Stimulated activated CD4-positive, alpha-beta T cell treated with anti-CD3 and anti-CD28 coated beads, Interleukin-15, amount 100 ng/mL, for 24 hours (primary cell): Measurements from ENCODE around the gene DYSF.

Experiments used
- DNase-seq: peaks from one replicate; pipeline ENCODE4 v3.0.0-alpha.2; 2020

DYSF gene

DNA sequence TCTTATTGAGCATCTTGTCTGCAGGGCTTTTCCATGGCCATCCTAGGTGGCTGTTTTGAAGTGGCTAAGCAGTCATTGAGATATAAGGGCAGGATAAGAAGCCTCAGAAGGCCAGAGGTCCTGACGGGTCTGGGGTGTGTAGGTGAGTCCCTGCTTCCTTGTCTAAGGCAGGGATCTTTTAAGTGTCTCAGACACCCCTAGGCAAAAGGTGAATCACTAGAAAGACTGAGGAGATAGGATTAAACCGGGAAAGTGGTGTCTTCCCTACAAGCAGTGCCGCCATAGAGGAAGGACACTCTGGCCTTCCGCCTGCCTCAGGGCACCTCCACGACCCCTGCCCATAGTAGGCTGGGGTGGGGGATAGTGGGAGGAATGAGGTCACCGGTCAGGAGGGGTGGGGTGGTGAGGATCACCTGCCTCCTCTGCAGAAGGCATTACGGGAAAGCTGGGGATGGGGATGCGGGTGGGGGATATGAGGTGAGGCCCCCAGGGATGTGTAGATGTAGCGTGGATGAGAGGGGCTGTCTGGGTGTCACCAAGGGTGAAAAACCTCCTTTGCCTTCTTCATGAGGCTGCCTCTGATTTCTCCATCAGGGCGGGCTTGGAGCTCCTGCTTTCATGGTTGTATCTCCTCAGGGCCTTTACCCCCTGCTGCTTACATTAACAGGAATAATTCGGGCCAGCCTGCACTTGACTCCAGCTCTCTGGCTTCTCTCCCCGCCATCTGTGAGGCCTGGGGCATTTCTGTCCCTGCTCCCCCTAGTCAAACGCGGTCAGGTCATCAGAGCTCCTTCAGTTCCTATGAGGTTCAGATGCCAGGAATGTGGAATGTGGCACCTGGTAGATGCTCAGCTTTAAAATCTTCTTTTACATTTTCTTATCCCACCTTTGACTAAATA lies 244.0 kb downstream of the DYSF start:
- DNase-seq, result no peak

DNA sequence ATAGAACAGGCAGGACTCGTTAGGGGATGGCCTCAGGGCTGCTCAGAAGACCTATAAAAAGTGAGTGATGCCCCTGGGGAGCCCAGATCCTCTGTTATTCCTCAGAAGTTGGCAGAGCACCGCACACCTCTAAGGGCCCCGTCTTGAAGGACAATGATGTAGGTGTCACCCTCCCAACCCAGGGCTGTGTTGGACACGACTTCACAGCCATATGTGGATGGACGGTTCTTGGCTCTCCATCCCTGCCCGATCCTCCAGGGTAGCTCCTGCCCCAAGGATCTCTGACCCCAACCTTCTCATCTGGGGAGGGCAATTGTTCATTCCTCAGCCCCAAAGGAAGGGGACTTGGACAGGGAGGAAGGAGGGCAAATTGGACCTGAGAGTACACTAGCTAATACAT lies 246.1 kb downstream of the DYSF start:
- DNase-seq, result no peak

DNA sequence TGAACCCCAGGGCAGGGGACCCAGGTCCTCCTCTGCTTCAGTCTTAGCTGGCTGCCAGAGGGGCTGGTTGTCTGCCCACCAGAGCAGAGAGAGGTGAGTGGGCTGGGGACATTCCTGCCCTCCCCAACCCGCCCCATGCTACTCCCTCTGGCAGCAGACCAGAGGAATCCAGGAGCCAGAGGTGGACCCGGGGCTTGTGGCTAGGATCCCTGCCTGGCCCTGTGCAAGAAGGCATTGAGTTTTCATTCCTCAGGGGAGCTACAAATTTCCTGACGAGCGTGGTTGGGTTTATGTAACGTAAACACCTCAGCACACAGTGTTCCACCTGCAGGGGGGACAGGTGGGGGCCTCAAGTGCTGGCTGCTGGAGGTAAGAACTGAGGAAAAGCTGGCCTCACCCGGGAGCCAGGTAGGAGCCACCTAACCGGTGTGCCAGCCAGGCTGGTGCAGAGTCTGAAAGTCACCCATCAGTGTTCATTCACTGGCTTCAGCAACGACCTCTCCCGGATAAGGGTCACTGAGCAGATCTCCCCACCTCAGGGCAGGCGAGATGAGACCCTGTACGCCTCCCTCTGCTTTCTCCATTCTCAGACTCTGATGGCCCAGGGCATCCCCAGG lies 246.8 kb downstream of the DYSF start:
- no peak for DNase-seq

DNA sequence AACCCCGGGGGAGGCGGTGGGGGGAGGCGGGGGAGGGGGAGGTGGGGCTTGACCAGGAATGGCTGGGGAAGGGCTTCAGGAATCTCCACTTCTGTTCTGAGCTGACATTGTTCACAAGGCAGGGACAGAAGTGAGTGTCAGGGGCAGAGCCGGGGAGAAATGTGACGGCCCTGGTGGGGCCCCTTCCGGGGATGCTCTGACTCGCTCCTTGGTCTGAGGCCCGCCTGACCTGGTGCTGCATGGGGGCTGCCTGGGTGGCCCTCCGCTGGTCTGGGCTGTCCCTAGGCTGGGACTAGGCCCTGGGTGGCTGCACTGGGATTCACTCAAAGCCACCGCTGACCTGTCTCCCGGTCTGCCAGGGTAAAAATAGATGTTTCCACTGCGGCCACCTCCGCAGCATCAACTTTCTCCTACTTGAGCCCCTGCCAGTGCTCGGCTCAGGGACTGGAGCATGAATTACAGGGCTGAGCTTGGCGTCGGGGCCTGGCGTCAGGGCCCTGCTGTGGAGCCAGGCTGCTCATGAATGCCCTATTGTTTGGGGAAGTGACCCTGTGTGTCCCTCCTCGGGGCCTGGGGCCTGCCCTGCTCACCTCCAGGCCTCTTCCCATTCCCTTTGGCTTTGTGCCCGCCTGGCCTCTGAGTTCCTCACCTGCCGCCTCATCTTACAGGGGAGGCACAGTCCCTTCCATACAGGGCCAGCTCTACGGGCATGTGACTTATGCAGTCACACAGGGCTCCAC lies 247.5 kb downstream of the DYSF start:
- DNase-seq, result no peak

DNA sequence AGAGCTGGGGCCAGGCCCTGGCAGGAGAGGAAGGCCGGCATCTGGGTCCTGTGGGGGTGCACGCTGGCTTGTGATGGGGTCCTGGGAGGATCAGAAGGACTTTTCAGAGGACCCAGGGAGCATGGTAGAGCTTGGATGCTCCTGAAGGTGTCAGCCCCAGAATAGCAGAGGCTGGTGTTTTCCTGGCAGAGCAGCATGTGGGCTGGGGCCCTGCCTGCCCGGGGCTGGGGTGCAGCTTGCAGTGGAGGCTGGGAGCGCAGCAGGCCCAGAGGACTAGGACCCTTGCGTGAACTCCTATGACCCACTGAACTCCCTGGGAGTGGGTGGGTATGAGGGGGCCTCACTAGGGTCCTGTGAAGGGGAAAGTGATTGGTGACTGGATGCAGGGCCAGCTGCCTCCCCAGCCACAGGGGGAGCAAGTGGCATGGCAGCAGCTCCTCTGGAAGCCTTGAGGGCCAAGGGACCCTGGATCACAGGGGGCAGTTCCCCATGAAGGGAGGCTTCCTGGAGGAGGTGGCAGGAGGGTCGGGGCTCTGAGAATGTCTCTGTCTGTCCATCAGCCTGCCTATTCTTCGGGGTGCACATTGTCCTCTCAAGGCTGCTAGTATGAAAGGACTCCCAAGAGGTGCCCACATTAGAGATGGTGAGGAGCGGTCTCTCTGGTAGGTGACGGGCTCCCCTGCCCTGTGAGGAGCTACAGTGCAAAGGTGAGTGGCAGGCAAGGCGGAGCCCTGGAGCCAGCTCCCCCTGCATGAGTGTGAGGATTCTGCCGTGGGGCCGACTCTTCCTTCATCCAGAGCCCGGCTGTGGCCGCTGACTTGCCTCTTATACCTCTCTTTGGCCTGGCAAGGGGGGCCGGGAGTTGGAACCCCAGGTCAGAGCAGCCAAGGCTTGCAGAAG lies 249.0 kb downstream of the DYSF start:
- DNase-seq, result no peak

DNA sequence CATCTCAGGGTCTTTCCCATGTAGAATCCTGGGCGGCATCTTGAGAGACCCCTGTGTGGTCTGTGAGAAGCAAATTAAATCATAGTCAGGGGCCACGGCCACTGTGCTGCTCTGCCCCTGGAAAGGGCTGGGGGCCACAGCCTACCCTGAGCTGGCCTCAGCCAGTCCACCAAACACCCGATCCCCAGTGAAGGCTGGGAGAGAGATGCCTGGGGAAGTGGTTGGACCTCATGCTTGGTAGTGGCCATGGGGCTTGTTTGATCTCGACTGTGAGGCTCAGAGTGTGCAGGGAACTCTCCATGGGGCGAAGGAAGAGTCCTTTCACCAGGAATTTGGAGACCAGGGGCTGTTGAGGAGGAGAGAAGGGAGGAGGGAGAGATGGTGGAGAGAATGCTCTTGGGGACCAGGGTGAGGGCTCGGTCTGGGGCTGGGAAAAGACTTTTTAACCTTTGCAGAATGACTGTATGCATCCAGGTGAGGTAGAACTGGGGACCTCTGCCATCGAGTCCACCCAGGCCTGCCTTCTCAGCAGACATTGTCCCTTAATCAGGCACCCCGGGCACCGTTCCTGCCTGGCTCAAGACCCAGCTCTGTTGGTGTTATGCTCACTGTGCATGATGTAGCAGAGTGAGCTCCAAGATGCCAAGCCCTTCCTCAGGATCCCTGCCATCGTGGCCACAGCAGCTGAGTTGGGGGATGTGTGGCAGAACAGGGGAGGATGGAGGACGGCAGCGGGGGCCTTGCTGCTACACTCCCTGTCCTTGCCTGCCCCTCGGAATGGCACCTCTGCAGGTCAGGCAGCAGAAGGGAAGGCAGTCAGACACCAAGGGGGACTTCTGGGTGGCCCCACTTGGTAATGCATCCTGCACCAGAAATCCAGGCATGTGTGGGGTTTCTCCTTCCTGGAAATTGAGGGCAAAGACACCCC lies 249.9 kb downstream of the DYSF start:
- no peak for DNase-seq

DNA sequence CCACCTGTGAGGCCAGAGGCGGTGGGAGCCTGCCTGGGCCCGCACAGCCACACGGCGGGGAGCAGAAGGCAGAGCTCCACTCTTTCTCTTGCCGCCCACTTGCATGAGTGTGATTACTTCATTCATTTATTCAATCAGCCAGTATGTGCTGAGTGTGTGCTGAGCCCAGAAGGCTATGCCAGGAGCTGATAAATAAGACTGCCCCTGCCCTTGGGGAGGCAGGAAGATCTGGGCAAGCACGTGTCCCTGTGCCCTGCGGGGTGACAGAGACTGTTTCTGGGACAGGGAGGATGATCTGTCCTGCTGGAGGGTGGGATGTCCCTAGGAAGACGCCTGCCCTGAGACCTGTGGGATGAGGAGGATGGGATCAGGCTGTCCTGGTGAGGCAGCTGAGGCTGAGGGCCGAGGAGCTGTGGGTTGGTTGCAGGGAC lies 250.8 kb downstream of the DYSF start:
- DNase-seq, result no peak

DNA sequence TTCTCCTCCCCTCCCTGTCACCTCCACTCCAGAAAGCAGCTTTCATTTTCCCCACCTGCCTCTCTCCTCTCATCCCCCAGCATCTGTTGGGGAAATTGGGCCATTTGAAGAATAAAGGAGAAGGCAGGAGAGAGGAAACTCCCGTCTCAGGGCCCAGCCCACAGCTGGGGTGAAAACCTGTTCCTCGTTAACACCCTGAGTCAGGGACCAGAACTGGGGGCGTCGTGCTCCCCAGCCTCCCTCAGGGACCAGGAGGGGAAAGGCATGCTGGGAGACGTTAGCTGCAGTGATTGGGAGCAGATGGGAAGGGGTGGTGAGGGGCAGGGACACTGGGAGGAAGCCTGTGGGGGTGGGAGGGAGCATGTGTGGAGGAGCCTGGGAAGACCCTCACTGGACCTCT lies 251.3 kb downstream of the DYSF start:
- no peak for DNase-seq

DNA sequence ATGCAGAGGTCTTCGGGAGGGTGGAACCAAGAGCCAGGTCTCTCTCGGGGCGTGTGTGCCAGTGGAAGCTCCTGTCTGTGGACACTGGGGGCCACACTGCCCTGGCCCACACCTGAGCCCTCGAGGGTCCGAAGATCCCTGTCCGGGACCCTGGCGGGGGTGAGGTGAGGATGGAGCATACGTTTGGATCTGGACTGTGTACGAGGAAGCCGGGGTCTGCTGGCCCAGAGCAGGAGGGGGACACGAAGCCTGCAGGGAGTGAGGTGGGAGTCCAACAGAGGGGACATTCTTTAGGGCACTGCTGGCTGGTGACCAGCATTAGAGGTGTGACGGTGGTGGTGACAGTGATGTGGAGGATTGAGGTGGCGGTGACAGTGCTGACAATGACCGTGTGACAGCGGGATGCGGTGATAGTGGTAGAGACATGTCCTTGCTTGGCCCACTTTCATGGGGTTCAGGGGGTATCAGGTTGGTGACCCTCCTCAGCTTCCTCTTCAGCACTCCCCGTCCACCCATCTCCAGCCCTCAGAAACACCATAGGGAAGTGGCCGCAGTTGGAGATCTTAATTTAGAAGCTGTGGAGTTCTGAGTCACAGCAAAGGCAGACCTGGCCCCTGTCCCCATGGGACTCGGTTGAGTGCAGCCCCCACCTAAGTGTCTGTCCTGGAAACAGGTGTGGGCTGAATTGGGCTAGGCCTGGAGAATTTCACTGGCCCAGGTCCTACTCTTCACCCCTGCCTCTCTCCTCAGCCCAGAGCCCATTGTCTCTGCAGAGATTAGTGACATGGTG lies 252.0 kb downstream of the DYSF start:
- DNase-seq, result no peak

DNA sequence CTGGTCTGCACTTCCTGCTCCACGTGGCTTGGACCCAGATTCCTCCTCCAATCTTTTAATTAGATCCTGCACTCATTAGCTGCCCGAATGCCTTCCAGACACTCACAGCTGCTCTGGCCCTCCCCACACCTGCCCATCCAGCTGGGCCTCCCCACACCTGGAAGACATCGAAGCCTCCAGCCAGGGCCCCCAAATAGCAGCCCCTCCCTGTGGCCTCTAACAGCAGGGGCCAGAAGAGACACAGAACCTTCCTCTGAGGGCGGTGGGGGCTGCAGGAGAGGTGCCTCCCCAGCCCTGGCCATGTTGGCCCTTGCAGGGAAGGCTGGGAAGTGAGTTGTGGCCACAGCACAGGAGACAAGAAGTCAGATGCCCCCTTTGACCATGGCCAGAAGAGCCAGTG lies 252.8 kb downstream of the DYSF start:
- no peak for DNase-seq

DNA sequence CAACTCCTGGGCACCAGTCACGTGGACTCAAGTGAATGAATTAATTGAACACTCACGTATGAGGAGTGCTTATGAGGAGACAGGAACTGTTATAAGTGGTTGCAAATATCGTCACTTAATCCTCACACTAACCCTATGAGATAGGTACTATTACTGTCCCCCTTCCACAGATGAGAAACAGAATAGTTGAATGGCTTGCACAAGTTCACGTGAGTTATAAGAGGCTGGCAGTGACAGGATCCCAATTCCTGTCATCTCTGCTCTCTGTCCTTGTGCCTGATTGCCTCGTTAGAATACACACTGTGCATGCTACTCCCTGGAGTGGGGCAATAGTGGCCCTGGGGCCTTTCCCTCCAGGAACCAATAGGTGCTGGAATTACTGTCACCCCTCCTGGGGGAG lies 253.5 kb downstream of the DYSF start:
- no peak for DNase-seq

DNA sequence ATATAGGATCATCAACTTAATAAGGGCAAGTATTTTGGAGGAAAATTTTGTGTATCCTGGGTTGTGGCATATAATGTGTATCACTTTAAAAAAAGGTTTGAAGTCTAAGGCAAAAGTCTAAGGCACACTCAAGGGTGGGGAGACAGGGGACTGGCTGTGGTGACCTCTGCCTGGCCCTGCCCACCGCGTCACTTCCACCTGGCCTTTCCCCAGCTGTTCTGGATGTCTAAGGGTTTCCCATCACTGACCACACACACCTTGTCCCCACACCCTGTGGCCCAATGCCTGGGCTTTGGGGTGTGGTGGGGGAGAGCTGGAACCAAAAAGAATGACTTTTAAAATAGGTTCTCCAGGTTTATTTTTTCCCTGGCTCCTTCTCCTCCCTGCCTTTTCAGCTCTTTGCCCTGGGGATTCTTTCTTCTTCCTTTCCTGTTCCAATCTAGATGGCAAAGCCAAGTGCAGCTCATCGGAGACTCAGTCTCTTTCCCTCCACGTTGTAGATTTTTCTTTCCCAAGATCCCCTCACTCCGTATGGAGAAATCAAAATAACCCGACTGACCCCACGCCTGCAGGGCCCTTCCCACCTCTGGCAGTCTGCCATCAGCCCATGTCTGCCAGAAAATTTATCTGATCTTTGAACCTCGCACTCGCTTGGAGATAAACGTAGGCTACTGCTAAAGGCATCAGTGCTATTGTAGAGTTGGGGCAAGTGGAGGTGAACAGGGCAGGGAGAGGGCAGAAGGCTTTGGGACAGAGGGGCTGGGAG lies 257.2 kb downstream of the DYSF start:
- no peak for DNase-seq

DNA sequence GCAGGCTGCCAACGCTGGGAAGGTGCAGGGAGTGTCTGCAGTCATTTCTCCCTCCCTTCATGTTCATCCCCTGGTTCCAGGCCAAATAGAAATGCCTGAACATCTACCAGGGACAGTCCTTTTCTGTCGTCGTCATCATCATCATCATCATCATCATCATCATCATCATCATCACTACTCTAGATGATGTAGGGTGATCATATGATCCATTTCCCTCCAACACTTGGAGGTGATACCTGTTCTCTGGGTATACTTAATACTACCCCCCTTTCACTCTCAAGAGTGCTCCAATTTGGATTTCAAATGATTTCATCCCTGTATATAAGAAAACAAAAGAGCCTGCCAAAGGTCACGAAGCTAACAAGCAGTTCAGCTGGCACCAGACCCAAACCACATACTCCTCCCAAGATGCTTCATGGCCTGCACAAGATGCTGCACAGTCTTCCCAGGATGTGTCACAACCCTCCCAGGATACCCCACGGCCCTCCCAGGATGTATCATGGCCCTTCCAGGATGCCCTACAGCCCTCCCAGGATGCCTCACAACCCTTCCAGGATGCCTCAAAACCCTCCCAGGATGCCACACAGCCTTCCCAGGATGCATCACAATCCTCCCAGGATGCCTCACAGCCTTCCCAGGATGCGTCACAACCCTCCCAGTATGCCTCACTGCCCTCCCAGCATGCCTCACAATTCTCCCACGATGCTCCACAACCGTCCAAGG lies 257.9 kb downstream of the DYSF start:
- DNase-seq, result no peak

DNA sequence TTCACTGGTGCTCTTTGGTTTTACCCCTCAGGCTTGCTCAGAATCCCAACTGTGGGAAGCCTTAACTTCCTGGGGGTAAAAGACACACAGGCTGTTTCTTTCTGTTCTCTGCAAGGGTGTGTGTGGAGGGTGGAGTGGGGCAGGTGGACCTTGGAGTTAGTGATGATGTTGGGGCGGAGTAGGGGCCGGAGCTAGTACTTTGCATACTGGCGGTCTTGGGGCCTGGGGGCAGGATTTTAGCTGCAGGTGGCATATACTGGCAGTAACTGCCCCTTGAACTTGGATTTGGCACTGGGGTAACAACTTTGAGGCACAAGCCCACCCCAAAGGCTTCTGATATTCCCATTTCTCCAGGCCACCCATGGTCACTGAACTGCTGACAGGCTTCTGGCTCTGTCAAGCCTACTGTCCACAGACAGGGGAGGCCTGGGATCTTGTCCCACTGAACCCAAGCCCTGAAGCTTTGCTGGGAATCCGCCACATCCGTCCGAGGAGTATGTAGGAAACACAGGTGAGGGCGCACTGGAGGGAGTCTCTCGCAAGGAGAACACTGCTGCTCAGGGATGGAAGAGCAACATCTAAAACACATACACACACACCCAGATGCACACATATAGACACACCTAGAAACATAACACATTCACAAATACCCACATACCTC lies 258.9 kb downstream of the DYSF start:
- DNase-seq, result no peak

DNA sequence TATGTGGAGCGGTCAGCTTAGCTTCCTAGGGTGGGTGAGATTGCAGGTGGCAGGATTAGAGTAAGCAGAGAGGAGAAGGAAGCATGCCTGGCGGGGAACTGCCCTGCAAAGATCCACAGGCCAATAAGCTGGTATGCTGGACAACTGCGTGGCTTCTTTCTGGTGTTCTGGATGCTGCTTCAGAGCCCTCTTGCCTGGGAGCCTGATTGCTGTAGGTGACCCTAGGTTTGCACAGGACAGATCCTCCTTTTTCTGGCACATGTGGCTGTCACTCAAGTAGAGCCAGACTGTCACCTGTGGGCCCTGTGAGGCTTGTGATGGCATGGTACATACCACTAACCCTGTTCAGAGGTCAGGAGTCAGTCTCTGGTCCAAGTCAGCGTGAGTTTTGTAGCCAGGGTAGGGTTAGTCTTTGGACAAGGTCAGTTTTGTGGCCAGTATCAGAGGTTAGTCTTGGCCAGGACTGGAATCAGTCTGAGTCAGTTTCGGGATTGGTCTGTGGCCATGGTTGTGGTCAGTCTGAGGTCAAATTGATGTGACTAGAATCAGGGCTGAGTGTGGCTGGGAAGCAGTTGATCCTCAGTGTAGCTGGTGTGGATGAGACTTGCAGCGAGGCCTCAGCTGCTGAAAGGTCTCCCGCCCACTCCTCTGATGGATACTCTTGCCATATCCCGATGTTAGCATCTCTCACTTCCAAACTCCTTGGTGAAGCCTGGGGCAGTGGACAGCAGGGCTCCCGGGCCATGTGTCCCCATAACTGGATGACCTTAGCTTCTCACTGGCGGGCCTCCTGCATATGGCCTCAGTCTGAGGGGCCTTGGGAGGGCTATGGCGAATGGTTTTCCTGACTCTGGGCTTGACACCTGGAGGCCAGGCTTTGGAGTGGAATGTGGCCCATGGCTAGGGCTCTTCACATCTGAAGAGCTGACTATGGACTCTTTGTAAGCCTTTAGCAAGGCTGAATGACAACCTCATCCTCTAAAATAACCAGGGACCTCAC lies 260.5 kb downstream of the DYSF start:
- no peak for DNase-seq

DNA sequence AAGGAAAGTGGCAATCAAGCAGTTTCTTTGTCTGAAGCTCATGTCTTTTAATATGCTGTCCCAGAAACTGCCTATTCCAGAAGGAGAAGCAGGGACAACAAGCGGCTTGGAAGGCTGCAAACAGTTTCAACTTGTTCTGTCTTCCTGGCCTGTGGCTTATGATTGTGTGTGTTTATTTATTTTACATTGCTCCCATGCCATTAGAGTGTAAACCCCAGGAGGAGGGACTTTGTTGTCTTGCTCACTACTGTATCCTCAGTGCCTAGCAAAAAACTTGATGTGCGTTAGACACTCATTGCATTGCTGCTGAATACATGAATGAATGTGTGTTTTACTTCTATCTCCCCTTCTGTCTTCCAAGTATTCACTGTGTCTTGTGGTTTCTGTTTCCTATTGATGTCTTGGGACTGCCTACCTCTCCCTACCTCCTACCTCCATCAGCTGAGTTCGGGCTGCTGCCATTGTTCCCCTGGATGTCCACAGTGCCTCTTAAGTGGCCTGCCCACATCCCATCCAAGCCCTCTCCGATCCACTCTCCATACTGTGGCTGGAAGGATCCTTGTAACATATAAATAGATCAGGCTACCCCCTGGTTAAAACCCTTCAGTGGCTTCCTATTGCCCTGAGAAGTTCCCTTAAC lies 261.4 kb downstream of the DYSF start:
- no peak for DNase-seq

DNA sequence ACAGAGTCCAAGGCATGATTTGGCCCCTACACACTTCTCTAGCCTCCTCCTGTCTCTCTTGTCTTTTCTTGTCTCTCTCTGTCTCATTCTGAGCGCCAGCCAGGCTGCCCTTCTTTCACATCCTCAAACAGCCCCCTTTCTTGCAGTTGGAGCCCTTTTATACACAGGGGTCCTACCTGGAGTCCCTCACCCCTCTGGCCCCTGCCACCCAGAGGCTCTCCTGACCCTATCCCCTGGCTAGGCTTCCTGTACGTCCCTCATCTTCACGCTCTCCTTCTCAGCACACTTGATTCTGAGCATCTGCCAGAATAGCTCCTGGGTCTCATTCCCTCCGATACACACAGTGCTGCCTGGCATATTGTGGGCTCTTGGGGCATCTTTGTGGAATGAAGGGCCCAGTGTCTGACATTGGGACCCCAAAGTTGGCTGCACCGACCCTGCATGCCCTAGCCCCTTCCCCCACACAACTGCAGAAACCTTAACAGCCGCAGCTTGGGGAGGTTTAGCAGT lies 261.9 kb downstream of the DYSF start:
- DNase-seq, result no peak
